MG63 (cell line): ENCODE data around the gene POLR2E. TPM values are rescaled to one million over a fixed set of nuclear protein-coding genes. Genes with fewer than 3 reads are reported as not detected.

Experiments
- DNase-seq: peaks from one replicate; pipeline ENCODE4 v3.0.0-alpha.2; 2020
- H3K27me3 ChIP-seq: fragments of 250-450 bp; sonication (Bioruptor Pico); 2 replicates; pipeline ENCODE4 v1.5.1; 2020; ENCODE audit warnings: mild to moderate bottlenecking, moderate library complexity
- H3K36me3 ChIP-seq: fragments of 250-450 bp; sonication (Bioruptor Pico); 2 replicates; pipeline ENCODE4 v1.5.1; 2020; ENCODE audit warnings: mild to moderate bottlenecking, moderate library complexity
- H3K4me3 ChIP-seq: fragments of 250-450 bp; sonication (Bioruptor Pico); 2 replicates; pipeline ENCODE4 v1.5.1; 2020; ENCODE audit warnings: mild to moderate bottlenecking, moderate library complexity
- H3K9me3 ChIP-seq: fragments of 250-450 bp; sonication (Bioruptor Pico); 2 replicates; pipeline ENCODE4 v1.5.1; 2020; ENCODE audit warnings: mild to moderate bottlenecking, moderate library complexity
- total RNA-seq: library from RNA; depleted of rRNA; stranded (reverse); fragments of >200 nt; shearing (Covaris generic); gene quantifications from 2 replicates; pipeline ENCODE4 v1.2.3, GENCODE V29; 2014; ENCODE audit warnings: low replicate concordance; rRNA removed

POLR2E gene
- 128 and 157 TPM in 2 replicates for total RNA-seq

DNA sequence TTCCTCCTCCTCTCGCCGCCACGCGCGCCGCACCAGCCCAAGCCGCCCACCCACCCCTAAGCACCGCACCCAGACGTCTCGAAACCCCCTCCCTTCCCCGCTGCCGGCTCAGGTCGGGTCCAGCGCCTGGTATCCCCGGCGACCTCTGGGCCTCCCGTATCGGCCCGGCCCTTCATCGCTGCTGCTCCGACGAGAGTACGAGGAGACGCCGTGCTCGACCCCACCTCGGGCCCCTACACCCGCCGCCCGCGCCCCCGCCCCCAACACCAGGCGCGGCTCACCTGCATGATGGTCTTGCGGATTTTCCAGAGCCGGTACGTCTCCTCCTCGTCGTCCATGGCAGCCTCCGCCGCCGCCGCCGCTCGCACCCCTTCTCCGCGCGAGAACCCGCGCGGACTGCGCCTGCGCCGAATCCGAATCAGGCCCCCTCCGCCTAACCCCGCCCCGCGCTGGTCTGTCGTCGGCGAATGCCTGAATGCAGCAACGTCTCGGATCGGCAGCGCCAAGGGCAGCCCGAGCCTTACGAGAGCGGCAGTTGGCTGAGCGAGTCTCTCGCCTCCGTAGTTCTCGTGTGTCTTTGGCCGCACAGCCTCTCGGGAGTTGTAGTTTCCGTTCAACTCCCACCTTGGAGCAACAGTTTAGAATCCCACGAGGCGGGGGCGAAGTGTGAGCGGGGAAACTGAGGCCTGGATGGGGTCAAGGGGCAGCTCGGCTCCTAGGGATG, at the start of gene POLR2E:
Gene POLR2E (minus strand): TSS at position 398 of the 724 bp plus-strand sequence. CDS start 60 bp downstream, at position 338.
- peak; percentile 91 for DNase-seq
- Histone ChIP-seq H3K36me3 (peaks cover 6% of the 10 kb centered on the region; the same call in 1 of the 2 replicates), H3K27me3 (no peaks in the 10 kb centered on the region), H3K4me3 (peak within 1 kb of the TSS; percentile 82), H3K9me3 (peaks cover 1% of the 10 kb centered on the region; the same call in 1 of the 2 replicates)

DNA sequence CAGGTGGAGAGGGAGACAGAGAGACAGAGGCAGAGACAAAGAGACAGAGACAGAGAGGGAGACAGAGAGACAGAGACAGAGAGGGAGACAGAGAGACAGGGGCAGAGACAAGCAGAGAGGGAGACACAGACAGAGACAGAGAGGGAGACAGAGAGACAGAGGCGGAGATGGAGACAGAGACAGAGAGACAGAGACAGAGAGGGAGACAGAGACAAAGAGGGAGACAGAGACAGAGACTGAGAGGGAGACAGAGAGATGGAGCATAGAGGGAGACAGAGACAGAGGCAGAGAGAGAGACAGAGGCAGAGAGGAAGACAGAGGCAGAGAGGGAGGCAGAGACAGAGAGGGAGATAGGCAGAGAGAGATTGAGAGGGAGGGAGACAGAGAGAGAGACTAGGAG, 49.6 kb upstream of the POLR2E start:
- no peaks in the 10 kb centered on the region for H3K9me3 ChIP-seq
- no peak overlapping the region for H3K4me3 ChIP-seq
- no peaks in the 10 kb centered on the region for H3K27me3 ChIP-seq
- DNase-seq: no peak
- H3K36me3 ChIP-seq: peaks cover 23% of the 10 kb centered on the region

DNA sequence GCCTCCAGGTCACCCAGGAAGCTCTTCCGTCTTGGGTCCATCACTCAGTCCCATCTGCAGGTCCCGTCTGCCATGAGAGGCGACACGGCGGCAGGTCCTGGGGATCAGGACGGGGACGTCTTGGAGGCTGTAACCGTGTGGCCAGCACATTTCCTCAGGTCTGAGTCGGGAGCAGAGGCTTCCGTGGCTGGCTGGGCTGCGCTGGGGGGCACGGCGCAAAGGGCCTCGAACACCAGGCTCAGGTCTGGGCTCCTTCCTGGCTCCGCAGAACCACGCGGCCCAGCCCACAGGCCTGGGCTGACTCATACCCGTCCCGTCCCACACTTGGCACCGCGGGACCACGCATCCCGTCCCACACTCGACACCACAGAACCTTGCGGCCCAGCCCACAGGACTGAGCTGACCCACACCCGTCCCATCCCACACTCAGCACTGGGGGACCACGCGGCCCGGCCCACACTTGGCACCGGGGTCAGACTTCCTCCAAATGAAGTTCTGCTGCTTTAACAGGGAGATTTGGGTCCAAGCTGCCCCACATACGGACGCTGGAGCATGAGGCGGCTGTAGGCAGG, 48.7 kb upstream of the POLR2E start:
- no peak for DNase-seq
- H3K27me3 ChIP-seq: no peaks in the 10 kb centered on the region

DNA sequence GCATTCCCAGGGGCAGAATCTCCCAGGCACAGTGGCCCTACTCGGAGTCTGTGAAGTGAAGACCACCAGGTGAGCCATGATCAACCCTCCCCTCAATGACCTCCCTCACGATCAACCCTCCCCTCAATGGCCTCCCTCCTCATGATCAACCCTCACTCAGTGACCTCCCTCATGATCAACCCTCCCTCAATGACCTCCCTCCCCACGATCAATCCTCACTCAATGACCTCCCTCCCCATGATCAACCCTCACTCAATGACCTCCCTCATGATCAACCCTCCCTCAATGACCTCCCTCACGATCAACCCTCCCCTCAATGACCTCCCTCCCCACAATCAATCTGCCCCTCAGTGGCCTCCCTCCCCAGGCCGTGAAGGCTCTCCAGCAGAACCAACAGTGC, 46.8 kb upstream of the POLR2E start:
- H3K36me3 ChIP-seq: peaks cover 23% of the 10 kb centered on the region
- DNase-seq: no peak
- H3K4me3 ChIP-seq: no peak overlapping the region
- no peaks in the 10 kb centered on the region for H3K27me3 ChIP-seq
- H3K9me3 ChIP-seq: no peaks in the 10 kb centered on the region

More for the DNA sequence above, 48.7 kb upstream of the POLR2E start:
- Histone ChIP-seq H3K9me3 (no peaks in the 10 kb centered on the region), H3K4me3 (no peak overlapping the region), H3K36me3 (peaks cover 23% of the 10 kb centered on the region)

DNA sequence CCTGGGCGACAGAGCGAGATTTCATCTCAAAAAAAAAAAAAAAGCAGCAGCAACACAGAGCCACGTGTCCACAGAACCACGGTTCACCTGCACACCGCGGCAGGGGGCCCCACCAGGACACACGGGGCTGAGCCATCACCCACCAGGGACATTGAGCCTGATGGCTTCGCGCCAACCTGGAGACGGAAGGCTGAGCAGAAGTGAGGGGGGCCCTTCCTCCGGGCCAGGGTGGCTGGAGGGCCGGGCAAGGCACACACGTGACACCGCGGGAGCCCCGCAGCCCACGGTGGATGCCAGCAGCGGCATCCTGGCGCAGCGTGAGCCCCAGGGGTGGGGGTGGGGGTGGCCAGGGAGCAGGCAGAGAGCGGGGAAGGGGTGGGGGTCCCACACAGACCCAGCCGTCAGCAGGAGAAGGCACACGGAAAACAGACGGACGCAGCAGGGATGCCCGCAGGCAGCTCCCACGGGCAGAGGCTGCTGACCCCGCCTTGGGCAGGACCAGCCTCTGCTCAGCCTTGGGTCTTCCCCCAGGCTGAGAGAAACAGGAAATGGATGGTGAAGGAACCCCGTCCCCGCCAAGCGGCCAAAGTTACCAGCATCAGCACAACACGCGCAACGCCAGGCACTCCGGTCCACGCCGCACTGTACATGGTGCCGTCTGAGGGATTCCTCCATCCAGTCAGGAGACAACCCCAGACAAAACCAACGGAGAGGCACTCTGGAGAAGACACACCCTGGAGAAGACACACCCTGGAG, 45.3 kb upstream of the POLR2E start:
- Histone ChIP-seq H3K36me3 (peaks cover 21% of the 10 kb centered on the region), H3K27me3 (no peaks in the 10 kb centered on the region), H3K9me3 (no peaks in the 10 kb centered on the region), H3K4me3 (no peak overlapping the region)
- DNase-seq: no peak

DNA sequence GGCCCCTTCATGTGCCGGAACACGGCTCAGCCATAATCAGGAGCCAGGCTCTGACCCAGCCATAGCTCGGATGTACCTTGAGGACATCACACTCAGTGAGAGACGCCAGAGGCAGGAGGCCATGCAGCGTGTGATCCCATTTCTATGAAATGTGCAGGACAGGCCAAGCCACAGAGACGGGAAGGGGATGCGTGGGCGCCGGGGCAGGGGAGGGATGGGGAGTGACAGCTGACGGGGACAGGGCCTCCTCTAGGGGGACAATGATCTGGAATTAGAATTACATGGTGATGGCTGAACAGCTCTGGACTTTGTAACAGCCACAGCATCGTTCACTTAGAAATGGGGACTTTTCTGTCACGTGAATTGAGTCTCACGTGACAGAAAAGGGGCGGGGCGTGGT, 44.0 kb upstream of the POLR2E start:
- DNase-seq: no peak
- no peaks in the 10 kb centered on the region for H3K27me3 ChIP-seq
- H3K36me3 ChIP-seq: peaks cover 18% of the 10 kb centered on the region
- no peak overlapping the region for H3K4me3 ChIP-seq
- H3K9me3 ChIP-seq: no peaks in the 10 kb centered on the region

DNA sequence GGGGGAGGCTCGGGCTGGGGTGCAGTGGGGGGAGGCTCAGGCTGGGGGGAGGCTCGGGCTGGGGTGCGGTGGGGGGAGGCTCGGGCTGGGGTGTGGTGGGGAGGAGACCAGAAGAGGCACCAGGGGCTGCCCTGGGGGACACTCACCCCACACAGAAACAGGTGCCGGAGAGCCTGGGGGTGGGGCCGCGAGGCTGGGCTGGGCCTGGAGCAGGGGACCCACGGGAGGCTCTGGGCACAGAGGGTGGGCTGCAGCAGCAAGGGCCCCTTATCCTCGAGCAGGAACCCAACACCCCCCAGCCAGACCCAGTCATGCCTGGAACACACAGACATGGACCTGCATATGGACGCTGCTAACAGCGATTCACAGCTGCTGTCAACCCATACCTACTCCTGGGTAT, 42.9 kb upstream of the POLR2E start:
- Histone ChIP-seq H3K36me3 (peaks cover 18% of the 10 kb centered on the region), H3K27me3 (no peaks in the 10 kb centered on the region), H3K9me3 (no peaks in the 10 kb centered on the region), H3K4me3 (no peak overlapping the region)
- no peak for DNase-seq

DNA sequence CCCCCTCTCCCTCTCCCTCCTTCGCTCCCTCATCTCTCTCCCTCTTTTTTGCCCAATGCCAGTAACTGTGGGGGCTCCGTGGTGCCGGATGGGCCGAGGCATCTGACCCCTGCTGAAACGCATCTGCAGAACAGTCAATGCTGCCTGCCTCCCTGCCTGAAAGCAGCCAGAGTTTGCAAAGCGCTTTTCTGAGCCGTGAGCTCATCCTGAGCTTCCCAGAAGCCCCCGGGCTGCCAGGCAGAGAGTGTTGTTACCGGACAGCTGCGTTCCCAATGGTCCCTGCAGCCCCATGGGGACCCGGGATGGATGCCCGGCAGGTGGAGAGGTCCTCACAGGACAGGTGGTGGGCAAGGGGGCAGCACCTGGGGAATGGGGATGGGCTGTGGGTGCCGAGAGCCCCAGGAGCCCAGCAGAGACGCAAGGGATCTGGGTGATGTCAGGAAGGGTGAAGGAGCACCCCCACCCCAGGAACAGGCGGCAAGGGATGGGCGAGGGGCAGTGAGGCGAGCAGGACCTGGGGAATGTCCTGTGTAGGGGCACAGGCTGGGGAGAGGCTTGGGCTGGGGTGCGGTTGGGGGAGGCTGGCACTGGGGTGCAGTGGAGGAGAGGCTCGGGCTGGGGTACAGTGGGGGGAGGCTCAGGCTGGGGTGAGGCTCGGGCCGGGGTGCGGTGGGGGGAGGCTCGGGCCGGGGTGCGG, 41.6 kb upstream of the POLR2E start:
- DNase-seq: no peak
- no peak overlapping the region for H3K4me3 ChIP-seq
- peaks cover 9% of the 10 kb centered on the region for H3K36me3 ChIP-seq
- no peaks in the 10 kb centered on the region for H3K27me3 ChIP-seq
- H3K9me3 ChIP-seq: no peaks in the 10 kb centered on the region

DNA sequence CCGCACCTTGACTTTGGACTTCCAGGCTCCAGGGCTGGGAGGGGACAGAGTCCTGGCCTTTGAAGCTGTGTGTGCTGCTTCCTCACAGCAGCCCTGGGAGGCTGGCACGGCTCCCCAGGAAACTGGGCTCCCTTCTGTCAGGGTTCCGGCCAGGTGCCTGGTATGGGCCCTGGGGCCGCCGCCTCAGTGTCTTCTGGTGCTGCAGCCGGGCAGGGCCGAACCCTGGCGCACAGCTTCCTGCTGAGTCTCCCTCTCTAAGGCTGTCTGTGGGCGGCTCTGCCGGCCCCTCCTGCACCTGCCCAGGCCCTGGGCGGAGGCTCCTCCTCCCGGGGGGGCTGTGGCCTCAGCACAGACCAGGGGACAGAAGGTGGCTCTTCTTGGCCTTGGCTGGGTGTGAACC, 41.0 kb upstream of the POLR2E start:
- Histone ChIP-seq H3K4me3 (no peak overlapping the region), H3K9me3 (no peaks in the 10 kb centered on the region), H3K27me3 (no peaks in the 10 kb centered on the region), H3K36me3 (peaks cover 9% of the 10 kb centered on the region)
- DNase-seq: no peak

DNA sequence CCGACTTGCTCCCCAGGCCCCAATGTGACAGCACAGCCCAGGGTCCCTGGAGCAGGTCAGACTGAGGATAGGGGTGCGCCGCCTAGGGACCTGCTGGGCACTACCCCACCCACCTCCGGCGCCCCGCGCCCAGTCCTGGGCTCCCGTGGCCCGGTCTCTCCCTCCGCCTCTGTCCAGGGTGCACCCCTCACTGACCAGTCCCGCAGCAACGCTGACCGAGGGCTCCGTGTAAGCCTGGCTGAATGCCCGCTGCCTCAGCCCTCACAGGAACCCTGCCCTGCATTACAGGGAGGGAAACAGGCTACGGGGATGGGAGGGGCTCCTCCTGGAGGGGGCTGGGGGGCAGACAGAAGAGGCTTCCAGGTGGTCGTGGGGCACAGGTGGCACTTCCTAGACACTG, 40.3 kb upstream of the POLR2E start:
- DNase-seq: no peak

DNA sequence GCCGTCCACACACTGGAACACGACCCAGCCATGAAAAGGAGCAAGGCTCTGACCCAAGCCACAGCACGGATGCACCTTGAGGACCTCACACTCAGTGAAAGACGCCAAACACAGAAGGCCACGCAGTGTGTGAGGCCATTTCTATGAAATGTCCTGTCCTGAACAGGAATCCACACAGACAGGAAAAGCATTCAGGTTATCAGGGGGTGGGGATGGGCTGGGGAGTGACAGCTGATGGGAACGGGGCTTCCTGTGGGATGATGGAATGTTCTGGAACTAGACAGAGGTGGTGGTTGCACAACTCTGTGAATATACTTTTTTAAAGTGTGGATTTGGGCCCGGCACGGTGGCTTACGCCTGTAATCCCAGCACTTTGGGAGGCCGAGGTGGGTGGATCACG, 39.3 kb upstream of the POLR2E start:
- H3K36me3 ChIP-seq: peaks cover 9% of the 10 kb centered on the region
- no peaks in the 10 kb centered on the region for H3K9me3 ChIP-seq
- no peak overlapping the region for H3K4me3 ChIP-seq
- DNase-seq: no peak
- H3K27me3 ChIP-seq: no peaks in the 10 kb centered on the region

More for the DNA sequence above, 40.3 kb upstream of the POLR2E start:
- no peaks in the 10 kb centered on the region for H3K27me3 ChIP-seq
- H3K36me3 ChIP-seq: peaks cover 9% of the 10 kb centered on the region
- no peak overlapping the region for H3K4me3 ChIP-seq
- H3K9me3 ChIP-seq: no peaks in the 10 kb centered on the region

DNA sequence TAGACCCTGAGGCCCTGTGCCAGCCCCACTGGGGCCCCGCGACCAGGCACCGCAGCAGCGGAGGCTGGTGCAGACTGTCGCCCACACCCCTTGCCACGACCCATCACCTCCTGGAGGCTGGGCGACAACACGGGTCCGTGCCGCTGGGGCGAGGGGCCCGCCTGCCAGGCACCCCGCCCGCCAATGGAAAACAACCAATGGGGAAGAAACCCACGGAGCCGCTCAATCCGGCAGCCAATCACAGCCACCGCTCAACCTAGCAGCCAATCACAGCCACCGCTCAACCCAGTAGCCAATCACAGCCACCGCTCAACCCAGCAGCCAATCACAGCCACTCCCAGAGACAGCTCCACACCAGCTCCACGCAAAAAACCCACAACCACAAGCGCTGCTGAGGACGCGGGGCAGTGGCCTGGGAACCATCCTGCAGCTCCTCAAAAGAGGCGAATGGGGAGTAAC, 38.3 kb upstream of the POLR2E start:
- peak; percentile 81 for DNase-seq
- H3K36me3 ChIP-seq: peaks cover 9% of the 10 kb centered on the region
- peak overlapping the region; percentile 18; the same call in 1 of the 2 replicates for H3K4me3 ChIP-seq

DNA sequence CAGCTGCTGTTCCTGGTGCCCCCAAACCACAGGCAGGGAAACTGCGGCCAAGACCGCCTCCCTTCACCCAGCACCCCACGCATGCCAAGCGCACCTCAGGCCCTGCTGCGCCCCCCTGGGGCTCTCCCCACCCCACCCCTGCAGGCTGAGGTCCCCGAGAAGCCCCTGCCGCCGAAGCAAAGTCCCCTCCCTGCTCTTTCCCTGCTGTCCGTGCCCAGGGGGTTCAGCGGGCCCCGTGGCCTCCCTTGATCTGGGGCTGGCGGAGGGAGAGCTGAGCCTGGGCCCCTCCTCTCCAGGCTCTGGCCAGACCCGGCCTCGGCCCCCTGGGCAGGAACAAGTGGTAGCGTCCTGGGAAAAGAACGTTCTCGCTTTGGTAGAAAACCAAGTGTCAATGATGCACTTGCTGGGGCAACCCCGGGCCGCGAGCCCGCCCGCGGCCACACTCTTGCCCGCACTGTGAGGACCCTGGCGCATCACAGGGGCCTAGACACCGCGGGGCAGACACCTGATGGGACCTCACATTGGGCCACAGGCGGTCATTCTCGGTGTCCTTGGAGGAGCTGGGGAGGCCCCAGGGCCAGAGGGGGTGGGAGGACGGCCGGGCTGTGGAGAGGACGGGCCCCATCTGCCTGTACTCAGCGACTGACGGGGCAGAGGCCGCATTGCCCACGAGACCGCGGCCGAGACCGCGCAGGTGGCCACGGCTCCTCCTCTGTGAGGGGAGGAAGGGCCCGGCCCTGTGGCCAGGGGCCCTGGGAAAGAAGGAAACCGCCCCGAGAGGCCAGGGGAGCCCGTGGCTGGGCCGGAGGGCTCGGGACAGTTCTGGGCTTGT, 37.6 kb upstream of the POLR2E start:
- H3K27me3 ChIP-seq: no peaks in the 10 kb centered on the region
- peak overlapping the region; percentile 63 for H3K4me3 ChIP-seq
- H3K36me3 ChIP-seq: peaks cover 9% of the 10 kb centered on the region
- DNase-seq: peak; percentile 32
- no peaks in the 10 kb centered on the region for H3K9me3 ChIP-seq

More for the DNA sequence above, 38.3 kb upstream of the POLR2E start:
- Histone ChIP-seq H3K9me3 (no peaks in the 10 kb centered on the region), H3K27me3 (no peaks in the 10 kb centered on the region)

DNA sequence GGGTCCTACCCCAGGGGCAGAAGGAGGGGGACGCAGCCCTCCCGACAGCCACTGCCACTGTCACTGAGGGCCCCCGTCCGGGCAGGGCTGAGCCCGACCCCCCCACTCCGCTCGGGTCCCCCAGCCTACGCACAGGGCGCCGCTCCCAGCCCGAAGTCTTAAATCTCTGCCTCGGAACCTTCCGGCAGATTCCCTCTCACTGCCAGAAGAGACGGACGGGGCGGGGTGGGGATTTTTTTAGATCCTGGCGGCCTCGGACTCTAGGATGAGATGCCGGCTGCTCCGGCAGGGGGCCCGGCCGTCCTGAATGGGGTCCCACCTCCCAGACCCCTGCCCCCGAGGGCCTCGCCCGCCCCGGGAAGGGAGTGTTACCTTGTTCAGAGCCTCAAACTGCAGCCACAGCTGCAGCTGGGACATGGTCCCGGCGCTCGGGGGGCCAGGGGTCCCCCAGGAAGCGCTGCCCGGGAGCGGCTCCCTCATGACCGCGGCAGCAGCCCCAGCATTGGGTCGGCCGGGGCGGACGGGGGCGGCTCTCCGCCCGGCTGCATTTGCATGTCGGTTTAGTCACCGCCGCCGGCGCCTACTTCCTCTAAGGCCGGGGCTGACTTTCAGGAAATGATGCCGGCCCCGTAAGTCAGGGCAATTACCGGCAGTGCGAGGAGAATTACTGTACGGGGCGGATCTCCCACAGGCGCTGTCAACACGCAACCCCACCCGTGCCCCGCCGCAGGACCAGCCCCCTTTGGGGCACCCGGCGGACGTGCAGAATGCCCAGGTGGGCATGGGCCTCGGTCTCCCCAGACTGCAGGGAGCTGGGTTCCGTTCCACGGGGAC, 36.8 kb upstream of the POLR2E start:
- peak; percentile 84 for DNase-seq

More for the DNA sequence above, 36.8 kb upstream of the POLR2E start:
- H3K27me3 ChIP-seq: no peaks in the 10 kb centered on the region
- H3K36me3 ChIP-seq: peaks cover 10% of the 10 kb centered on the region
- no peaks in the 10 kb centered on the region for H3K9me3 ChIP-seq
- peak overlapping the region; percentile 63 for H3K4me3 ChIP-seq
